Peyer's patch (tissue), 4 donors: Measurements from ENCODE around the gene CHRM5.

Source experiments
- POLR2A ChIP-seq, 2 donors: fragments of 450-650 bp; IDR thresholded peaks; one replicate each; pipeline ENCODE4 v1.5.1; 2017; ENCODE audit warnings: antibody characterized with exemption in 2 of 2, mild to moderate bottlenecking in 2 of 2, moderate library complexity in 2 of 2
- TF ChIP-seq, protein P1 (sequence below), 6 experiments: fragments of 450-650 bp in 4 of 6; fragments of 200-600 bp in 2 of 6; sonication (generic) in 1 of 6; IDR thresholded peaks; one replicate each; pipeline ENCODE4 v1.5.1; 2017 to 2019; ENCODE audit warnings: antibody characterized with exemption in 6 of 6, mild to moderate bottlenecking in 3 of 6, moderate library complexity in 1 of 6

DNA sequence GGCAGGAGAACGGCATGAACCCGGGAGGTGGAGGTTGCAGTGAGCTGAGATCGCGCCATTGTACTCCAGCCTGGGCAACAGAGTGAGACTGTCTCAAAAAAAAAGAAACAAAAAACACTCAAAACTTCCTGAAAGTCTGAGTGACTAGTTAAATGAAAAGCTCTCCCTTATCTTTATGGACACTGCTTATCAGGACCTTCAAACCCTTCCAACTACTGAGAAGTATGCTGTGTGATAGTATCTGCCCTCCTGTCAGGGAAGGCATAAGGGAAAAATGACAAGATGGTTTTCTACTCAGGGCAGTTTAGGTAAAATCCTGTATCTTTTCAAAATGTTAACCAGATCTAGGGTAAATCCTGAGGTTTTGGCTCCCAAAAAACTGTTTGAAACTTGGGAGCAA, 111.6 kb downstream of the CHRM5 start:
- TF ChIP-seq, protein P1, sequence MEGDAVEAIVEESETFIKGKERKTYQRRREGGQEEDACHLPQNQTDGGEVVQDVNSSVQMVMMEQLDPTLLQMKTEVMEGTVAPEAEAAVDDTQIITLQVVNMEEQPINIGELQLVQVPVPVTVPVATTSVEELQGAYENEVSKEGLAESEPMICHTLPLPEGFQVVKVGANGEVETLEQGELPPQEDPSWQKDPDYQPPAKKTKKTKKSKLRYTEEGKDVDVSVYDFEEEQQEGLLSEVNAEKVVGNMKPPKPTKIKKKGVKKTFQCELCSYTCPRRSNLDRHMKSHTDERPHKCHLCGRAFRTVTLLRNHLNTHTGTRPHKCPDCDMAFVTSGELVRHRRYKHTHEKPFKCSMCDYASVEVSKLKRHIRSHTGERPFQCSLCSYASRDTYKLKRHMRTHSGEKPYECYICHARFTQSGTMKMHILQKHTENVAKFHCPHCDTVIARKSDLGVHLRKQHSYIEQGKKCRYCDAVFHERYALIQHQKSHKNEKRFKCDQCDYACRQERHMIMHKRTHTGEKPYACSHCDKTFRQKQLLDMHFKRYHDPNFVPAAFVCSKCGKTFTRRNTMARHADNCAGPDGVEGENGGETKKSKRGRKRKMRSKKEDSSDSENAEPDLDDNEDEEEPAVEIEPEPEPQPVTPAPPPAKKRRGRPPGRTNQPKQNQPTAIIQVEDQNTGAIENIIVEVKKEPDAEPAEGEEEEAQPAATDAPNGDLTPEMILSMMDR (IDR thresholded peaks at IDR 0.05): no peak
- TF ChIP-seq POLR2A (IDR thresholded peaks at IDR 0.05): no peak
